NB4 (cell line): Measurements from ENCODE around the gene ZNF57.
"Not testable (repeated sequence)": the region's sequence is repeated elsewhere in the genome, so short reads cannot be mapped to it uniquely, and the experiment has no call there.

ENCODE experiments used
- DNase-seq: peaks from one replicate; pipeline ENCODE4 v3.0.0; 2010; ENCODE audit warnings: low read depth
- H3K4me3 ChIP-seq: one replicate; pipeline ENCODE4 v1.5.1; 2011; ENCODE audit warnings: mild to moderate bottlenecking, low read depth, low read length, moderate library complexity
- CTCF ChIP-seq: IDR thresholded peaks from one replicate; pipeline ENCODE4 v1.5.1; 2012; ENCODE audit warnings: low read depth, low read length
- MAX ChIP-seq: IDR thresholded peaks from 2 replicates; pipeline ENCODE4 v1.6.1; 2011; ENCODE audit warnings: low read depth, low read length
- MYC ChIP-seq: IDR thresholded peaks from 2 replicates; pipeline ENCODE4 v1.6.1; 2011; ENCODE audit warnings: low read depth, low read length
- POLR2A ChIP-seq: IDR thresholded peaks from 2 replicates; pipeline ENCODE4 v1.6.1; 2011; ENCODE audit warnings: mild to moderate bottlenecking; ENCODE audit not compliant: insufficient read length; ENCODE audit errors: extremely low read depth

ZNF57 gene

GRCh38 chr19:2877398-2878331, 23.1 kb upstream of the ZNF57 start:
- TF ChIP-seq CTCF = no peak
- TF ChIP-seq POLR2A = no peak
- no peak for TF ChIP-seq MYC
- DNase-seq = no peak
- no peak overlapping the region for H3K4me3 ChIP-seq

GRCh38 chr19:2883686-2884439, 16.9 kb upstream of the ZNF57 start:
- no peak for TF ChIP-seq MAX
- no peak overlapping the region for H3K4me3 ChIP-seq
- no peak for DNase-seq

- TF ChIP-seq POLR2A (no peak), MYC (no peak), MAX (no peak), CTCF (no peak)
- no peak overlapping the region for H3K4me3 ChIP-seq
- no peak for DNase-seq
These were observed 15.0 kb upstream of the ZNF57 start for GRCh38 chr19:2885736-2886135.

GRCh38 chr19:2887391-2887914, 13.3 kb upstream of the ZNF57 start:
- peak; percentile 73 for DNase-seq

GRCh38 chr19:2888731-2889224, 11.9 kb upstream of the ZNF57 start:
- peak; percentile 82 for DNase-seq
- H3K4me3 ChIP-seq = peak overlapping the region; percentile 34

More at GRCh38 chr19:2887391-2887914, 13.3 kb upstream of the ZNF57 start:
- no peak overlapping the region for H3K4me3 ChIP-seq
- TF ChIP-seq MAX = no peak
- TF ChIP-seq POLR2A = no peak
- peak; percentile 16 for TF ChIP-seq CTCF

GRCh38 chr19:2890531-2890930, 10.2 kb upstream of the ZNF57 start:
- not testable (repeated sequence) for DNase-seq, H3K4me3 ChIP-seq

More at GRCh38 chr19:2888731-2889224, 11.9 kb upstream of the ZNF57 start:
- no peak for TF ChIP-seq CTCF
- TF ChIP-seq POLR2A = no peak
- TF ChIP-seq MYC = no peak
- no peak for TF ChIP-seq MAX
